ENCODE results near the gene RNF17.
A peak's percentile ranks its signal among the peaks of the same experiment; 100 is the strongest.

The RNF17 gene

DNA sequence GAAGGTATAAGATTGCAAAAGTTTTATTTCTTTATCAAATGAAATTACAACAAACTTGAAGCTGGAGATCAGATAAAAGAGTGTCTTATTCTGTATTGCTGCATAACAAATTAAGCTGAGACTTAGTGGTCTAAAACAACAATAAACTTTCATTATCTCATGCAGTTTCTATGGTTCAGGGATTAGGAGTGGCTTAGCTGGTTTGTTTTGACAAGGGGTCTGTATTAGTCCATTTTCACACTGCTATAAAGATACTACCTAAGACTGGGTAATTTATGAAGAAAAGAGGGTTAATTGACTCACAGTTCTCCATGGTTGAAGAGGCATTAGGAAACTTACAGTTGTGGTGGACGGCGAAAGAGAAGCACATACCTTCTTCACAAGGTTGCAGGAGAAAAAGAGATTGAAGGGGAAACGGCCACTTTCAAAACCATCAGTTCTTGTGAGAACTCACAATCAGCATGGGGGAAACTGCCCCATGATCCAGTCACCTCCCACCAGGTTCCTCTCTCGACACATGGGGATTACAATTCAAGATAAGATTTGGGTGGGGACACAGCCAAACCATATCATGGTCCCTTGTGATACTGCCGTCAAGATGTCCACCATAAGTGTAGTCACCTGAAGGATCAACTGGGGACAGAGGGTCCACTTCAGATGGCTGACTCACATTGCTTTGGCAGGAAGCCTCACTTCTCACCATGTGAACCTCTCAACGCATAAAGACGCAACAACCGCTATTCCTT is 97.8 kb downstream of the RNF17 start:
- no peak for TF ChIP-seq ZFX (IDR thresholded peaks at IDR 0.05; ENCODE audit: borderline replicate concordance)
- TF ChIP-seq, protein P1, sequence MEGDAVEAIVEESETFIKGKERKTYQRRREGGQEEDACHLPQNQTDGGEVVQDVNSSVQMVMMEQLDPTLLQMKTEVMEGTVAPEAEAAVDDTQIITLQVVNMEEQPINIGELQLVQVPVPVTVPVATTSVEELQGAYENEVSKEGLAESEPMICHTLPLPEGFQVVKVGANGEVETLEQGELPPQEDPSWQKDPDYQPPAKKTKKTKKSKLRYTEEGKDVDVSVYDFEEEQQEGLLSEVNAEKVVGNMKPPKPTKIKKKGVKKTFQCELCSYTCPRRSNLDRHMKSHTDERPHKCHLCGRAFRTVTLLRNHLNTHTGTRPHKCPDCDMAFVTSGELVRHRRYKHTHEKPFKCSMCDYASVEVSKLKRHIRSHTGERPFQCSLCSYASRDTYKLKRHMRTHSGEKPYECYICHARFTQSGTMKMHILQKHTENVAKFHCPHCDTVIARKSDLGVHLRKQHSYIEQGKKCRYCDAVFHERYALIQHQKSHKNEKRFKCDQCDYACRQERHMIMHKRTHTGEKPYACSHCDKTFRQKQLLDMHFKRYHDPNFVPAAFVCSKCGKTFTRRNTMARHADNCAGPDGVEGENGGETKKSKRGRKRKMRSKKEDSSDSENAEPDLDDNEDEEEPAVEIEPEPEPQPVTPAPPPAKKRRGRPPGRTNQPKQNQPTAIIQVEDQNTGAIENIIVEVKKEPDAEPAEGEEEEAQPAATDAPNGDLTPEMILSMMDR (IDR thresholded peaks at IDR 0.05): no peak
- no peak overlapping the region for H3K27ac ChIP-seq

DNA sequence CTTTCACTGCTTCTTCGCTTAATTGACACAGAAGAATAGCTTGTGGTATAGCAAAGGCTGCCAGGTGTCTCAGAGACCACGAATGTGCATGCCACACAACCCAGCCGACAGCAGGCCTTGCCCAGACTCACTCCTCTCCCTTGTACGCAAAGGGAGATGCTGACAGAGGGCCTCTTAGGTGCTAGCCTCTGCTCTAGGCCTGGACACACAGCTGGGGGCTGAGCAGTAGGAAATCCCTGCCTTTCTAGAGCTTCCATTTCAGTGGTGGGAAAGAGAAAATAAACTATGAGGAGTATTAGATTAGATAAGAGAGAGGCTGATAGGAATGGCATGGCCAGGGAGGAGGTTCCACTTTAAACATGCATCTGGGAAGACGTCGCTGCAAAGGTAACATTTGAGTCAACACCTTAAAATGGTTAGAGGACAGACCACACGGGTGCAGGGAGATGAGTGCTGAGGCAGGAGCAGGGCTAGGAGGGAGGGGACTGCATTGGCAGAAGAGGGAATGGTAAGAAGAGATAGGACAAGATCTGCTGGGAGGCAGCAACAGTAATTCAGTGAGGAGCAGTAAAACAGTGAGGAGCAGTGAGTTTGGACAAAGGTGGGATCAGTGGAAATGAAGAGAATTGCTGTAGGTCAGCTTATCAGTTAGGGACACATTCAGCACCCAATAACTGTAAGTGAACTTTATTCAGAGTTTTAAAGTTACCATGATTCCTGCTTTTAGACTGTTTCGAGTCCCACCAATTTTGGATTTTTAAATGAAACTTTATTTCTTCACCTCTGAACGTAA is 100.0 kb downstream of the RNF17 start:
- H3K27ac ChIP-seq: no peak overlapping the region
- TF ChIP-seq ZFX (IDR thresholded peaks at IDR 0.05; ENCODE audit: borderline replicate concordance): no peak
- TF ChIP-seq, protein P1 (IDR thresholded peaks at IDR 0.05): no peak

DNA sequence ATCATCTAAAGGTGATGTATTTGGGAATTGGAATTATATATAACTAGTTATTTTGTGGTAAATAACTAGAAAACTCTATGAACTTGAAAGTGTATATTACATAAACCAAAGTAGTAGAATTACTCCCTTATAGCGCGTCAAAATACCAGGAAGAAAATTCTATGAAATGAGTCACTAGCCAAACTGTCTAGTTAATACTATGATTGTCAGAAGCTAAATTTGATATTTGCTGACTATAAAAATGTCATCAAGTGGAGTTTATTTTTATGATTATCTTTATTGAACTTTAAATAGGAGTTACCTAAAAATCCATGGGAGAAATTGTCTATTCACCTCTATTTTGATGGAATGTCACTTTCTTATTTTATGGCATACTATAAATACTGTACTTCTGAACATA is 100.6 kb downstream of the RNF17 start:
- H3K27ac ChIP-seq: no peak overlapping the region
- TF ChIP-seq, protein P1 (IDR thresholded peaks at IDR 0.05): no peak
- TF ChIP-seq ZFX (IDR thresholded peaks at IDR 0.05; ENCODE audit: borderline replicate concordance): no peak

DNA sequence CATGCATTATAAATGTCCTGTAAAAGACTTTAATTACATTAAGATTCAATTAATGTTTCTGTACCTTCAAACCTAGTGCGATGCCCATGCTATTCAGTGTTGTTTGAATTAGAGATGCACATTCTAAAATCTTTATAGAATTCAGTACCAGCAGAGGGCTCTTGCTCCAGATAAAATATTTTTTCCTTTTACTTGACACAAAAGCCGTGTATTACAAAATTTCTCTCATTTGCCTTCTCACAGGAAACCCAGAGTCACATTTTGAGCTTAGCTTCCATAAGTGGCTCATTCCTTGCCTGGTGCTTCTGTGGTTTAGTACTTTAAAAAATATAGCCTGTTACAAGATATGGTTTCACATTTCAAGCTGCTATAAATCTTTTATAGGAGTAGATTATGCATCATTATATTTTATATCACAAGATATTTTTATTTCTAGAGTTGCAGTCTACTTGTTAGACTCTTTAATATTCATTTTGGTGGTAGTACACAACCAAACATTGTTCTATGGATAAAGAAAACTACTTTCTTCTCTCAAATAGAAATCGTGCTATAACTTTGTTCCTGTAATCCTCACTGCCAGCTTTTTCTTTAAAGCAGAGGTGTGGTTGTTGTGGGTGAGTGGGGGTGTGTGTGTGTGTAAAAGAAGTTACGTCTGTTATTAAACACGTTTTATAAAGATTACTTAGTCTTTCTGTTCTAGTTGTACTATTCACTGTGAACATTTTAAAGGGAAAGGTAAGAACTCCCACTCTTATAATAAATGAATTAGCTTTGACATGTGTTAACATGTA is 101.4 kb downstream of the RNF17 start:
- no peak for TF ChIP-seq ZFX (IDR thresholded peaks at IDR 0.05; ENCODE audit: borderline replicate concordance)
- TF ChIP-seq, protein P1 (IDR thresholded peaks at IDR 0.05): peak; percentile 23
- H3K27ac ChIP-seq: no peak overlapping the region

DNA sequence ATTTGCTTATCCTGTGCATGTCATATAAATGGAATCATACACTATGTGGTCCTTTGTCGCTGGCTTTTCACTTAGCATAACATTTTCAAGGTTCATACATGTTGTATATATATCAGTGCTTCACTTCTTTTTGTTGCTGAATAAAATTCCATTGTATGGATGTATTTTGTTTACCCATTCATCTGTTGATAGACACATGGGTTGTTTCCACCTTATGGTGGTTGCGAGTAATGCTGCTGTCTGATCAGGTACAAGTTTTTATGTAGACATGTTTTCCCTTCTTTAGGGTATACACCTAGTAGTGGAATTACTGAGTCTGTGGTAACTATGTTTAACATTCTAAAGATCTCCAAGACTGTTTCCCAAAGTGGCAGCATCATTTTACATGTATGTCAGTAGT is 102.5 kb downstream of the RNF17 start:
- no peak overlapping the region for H3K27ac ChIP-seq
- TF ChIP-seq, protein P1 (IDR thresholded peaks at IDR 0.05): no peak
- TF ChIP-seq ZFX (IDR thresholded peaks at IDR 0.05; ENCODE audit: borderline replicate concordance): no peak

DNA sequence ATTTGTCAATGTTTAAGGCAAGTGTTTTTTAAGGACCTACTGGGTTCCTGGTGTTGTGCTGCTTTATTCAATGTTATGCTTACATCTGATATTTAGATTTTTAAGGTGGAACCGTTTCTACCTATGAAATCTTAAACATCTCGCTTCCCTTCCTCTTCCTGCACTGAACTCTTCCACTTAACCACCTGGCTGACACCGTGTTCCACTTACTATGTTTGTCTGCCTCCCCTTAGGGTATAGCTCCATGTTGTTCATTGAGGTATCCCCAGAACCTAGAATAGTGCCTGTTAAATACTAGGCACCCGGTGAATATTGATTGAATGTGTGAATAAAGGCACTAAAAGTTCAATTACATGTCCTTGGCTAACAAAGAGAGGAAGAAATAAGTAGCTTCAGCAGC is 104.9 kb downstream of the RNF17 start:
- H3K27ac ChIP-seq: no peak overlapping the region
- no peak for TF ChIP-seq ZFX (IDR thresholded peaks at IDR 0.05; ENCODE audit: borderline replicate concordance)
- TF ChIP-seq, protein P1 (IDR thresholded peaks at IDR 0.05): no peak
